Astrocyte (in vitro differentiated cells and primary cell): Measurements from ENCODE around the gene COL5A2. TPM values are rescaled to one million over a fixed set of nuclear protein-coding genes. Genes with fewer than 3 reads are reported as not detected.
A peak's percentile ranks its signal among the peaks of the same experiment; 100 is the strongest.

Experiments used
- DNase-seq: peaks from one replicate; pipeline ENCODE4 v3.0.0-alpha.2; 2010; ENCODE audit warnings: low read depth
- FAIRE-seq: peaks from 2 replicates; lab custom pipeline; 2011; peaks lifted over from hg19 to GRCh38; lab: Jason Lieb, UNC
- H2AFZ ChIP-seq: 2 replicates; pipeline ENCODE4 v1.6.0; 2012; ENCODE audit warnings: low read depth, low read length, inconsistent platforms
- H3K27ac ChIP-seq: 2 replicates; pipeline ENCODE4 v1.5.1; 2011; ENCODE audit warnings: low read depth, low read length, inconsistent platforms
- H3K27me3 ChIP-seq: 2 replicates; pipeline ENCODE4 v1.6.0; 2011; ENCODE audit warnings: low read length, inconsistent platforms; ENCODE audit not compliant: insufficient read depth
- H3K36me3 ChIP-seq: 2 replicates; pipeline ENCODE4 v1.5.1; 2011; ENCODE audit warnings: low read length, inconsistent platforms; ENCODE audit not compliant: insufficient read depth
- H3K4me1 ChIP-seq: 2 replicates; pipeline ENCODE4 v1.5.1; 2011; ENCODE audit warnings: low read length, inconsistent platforms; ENCODE audit not compliant: insufficient read depth
- H3K4me2 ChIP-seq: 2 replicates; pipeline ENCODE4 v1.6.0; 2012; ENCODE audit warnings: low read length, inconsistent platforms
- H3K4me3 ChIP-seq: 2 replicates; pipeline ENCODE4 v1.5.1; 2011; ENCODE audit warnings: low read depth, mild to moderate bottlenecking, low read length, inconsistent platforms; ENCODE audit not compliant: insufficient read depth
- H3K79me2 ChIP-seq: 2 replicates; pipeline ENCODE4 v1.6.0; 2012; ENCODE audit warnings: mild to moderate bottlenecking, low read length, inconsistent platforms; ENCODE audit not compliant: insufficient read depth
- H3K9ac ChIP-seq: 2 replicates; pipeline ENCODE4 v1.6.0; 2012; ENCODE audit warnings: mild to moderate bottlenecking, low read length, inconsistent platforms
- H3K9me3 ChIP-seq: 2 replicates; pipeline ENCODE4 v1.5.1; 2012; ENCODE audit warnings: low read depth, mild to moderate bottlenecking, low read length, inconsistent platforms; ENCODE audit not compliant: insufficient read depth
- H4K20me1 ChIP-seq: 2 replicates; pipeline ENCODE4 v1.6.0; 2012; ENCODE audit warnings: low read length, inconsistent platforms; ENCODE audit not compliant: insufficient read depth
- H3K27ac Mint-ChIP-seq: one replicate; pipeline ENCODE4 v1.8.0; 2021; ENCODE audit warnings: mild to moderate bottlenecking, mixed read lengths; ENCODE audit not compliant: unreplicated experiment
- H3K27me3 Mint-ChIP-seq: one replicate; pipeline ENCODE4 v1.8.0; 2021; ENCODE audit warnings: low read depth, mixed read lengths; ENCODE audit not compliant: unreplicated experiment
- H3K36me3 Mint-ChIP-seq: one replicate; pipeline ENCODE4 v1.8.0; 2021; ENCODE audit warnings: low read depth, mixed read lengths; ENCODE audit not compliant: unreplicated experiment
- H3K4me1 Mint-ChIP-seq: one replicate; pipeline ENCODE4 v1.8.0; 2021; ENCODE audit warnings: low read depth, mixed read lengths; ENCODE audit not compliant: unreplicated experiment
- H3K4me3 Mint-ChIP-seq: one replicate; pipeline ENCODE4 v1.8.0; 2021; ENCODE audit warnings: mild to moderate bottlenecking, moderate library complexity, mixed read lengths; ENCODE audit not compliant: unreplicated experiment
- H3K9me3 Mint-ChIP-seq: one replicate; pipeline ENCODE4 v1.8.0; 2021; ENCODE audit warnings: mild to moderate bottlenecking, mixed read lengths; ENCODE audit not compliant: unreplicated experiment
- EZH2 ChIP-seq: IDR thresholded peaks from 2 replicates; pipeline ENCODE4 v1.6.1; 2012; ENCODE audit warnings: mild to moderate bottlenecking, low read length, inconsistent platforms; ENCODE audit not compliant: insufficient read depth
- total RNA-seq: library from RNA; stranded (reverse); gene quantifications from 2 replicates; pipeline ENCODE4 v1.2.1, GENCODE V29; 2021
- TF ChIP-seq, protein P1 (sequence below): IDR thresholded peaks from 2 replicates; pipeline ENCODE4 v1.5.1; 2011; ENCODE audit warnings: low read depth, mild to moderate bottlenecking, inconsistent platforms, low read length, moderate library complexity; ENCODE audit not compliant: insufficient read depth

Gene COL5A2
- total RNA-seq, 1 donor from 2014 or later: 429 TPM

DNA sequence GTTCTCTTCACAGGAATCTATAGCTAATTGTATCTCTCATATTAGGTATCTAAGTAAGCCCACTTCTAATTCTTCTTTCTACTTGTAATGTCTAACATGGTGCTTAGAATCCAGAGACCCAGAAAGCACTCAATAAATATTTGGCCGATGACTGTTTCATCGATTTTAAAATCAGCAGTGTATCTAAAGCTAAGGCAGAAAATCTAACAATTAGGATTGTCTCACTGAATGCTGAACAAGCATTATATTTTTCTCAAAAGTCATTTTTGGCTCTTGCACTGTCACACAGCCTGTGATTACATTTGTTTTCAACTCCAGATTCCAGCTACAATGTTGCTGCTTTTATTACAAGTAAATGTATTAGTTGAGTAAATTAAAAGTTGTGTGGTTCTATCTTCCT lies 20.3 kb downstream of the COL5A2 start:
- H3K36me3 Mint-ChIP-seq: peaks cover 11% of the 10 kb centered on the region
- H3K27me3 Mint-ChIP-seq: no peaks in the 10 kb centered on the region
- Histone ChIP-seq H3K27ac (no peak overlapping the region), H3K9me3 (no peaks in the 10 kb centered on the region), H4K20me1 (peaks cover 27% of the 10 kb centered on the region), H3K9ac (no peak overlapping the region), H3K36me3 (no peaks in the 10 kb centered on the region), H3K4me1 (peaks cover 29% of the 10 kb centered on the region), H3K4me3 (no peak overlapping the region), H3K4me2 (no peak overlapping the region), H2AFZ (no peak overlapping the region), H3K79me2 (peaks cover 98% of the 10 kb centered on the region), H3K27me3 (no peaks in the 10 kb centered on the region)
- no peak overlapping the region for H3K27ac Mint-ChIP-seq
- H3K9me3 Mint-ChIP-seq: no peaks in the 10 kb centered on the region
- DNase-seq: no peak
- peaks cover 50% of the 10 kb centered on the region for H3K4me1 Mint-ChIP-seq
- no peak for TF ChIP-seq EZH2
- H3K4me3 Mint-ChIP-seq: peak overlapping the region; percentile 4
- no peak for FAIRE-seq

DNA sequence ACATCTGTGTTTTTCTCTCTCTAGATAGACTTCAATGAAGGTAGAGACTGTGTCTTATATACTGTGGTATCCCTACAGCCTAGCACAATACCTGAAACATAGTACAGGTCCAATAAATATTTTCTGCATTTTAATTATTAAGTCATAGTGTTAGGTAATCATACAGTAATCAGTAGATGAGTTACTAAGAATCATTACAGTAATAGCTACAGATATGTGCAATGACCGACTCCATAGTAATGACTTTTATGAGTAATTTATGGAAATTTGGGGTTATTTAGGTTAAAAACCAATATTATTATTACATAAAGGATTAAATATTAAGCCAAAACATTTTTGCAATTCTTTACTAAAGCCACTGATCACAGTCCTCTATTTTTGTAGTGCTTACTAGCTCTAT lies 21.6 kb downstream of the COL5A2 start:
- Histone ChIP-seq H3K27me3 (no peaks in the 10 kb centered on the region), H3K9ac (no peak overlapping the region), H3K9me3 (no peaks in the 10 kb centered on the region), H3K27ac (peak overlapping the region; percentile 9), H4K20me1 (peaks cover 28% of the 10 kb centered on the region), H3K4me1 (peaks cover 22% of the 10 kb centered on the region), H3K79me2 (peaks cover 99% of the 10 kb centered on the region), H3K4me2 (no peak overlapping the region), H2AFZ (no peak overlapping the region), H3K36me3 (no peaks in the 10 kb centered on the region), H3K4me3 (no peak overlapping the region)
- H3K27me3 Mint-ChIP-seq: no peaks in the 10 kb centered on the region
- H3K27ac Mint-ChIP-seq: no peak overlapping the region
- peaks cover 44% of the 10 kb centered on the region for H3K4me1 Mint-ChIP-seq
- H3K4me3 Mint-ChIP-seq: no peak overlapping the region
- no peaks in the 10 kb centered on the region for H3K9me3 Mint-ChIP-seq
- DNase-seq (no peak), FAIRE-seq (no peak)
- H3K36me3 Mint-ChIP-seq: peaks cover 14% of the 10 kb centered on the region
- no peak for TF ChIP-seq EZH2
- TF ChIP-seq, protein P1, sequence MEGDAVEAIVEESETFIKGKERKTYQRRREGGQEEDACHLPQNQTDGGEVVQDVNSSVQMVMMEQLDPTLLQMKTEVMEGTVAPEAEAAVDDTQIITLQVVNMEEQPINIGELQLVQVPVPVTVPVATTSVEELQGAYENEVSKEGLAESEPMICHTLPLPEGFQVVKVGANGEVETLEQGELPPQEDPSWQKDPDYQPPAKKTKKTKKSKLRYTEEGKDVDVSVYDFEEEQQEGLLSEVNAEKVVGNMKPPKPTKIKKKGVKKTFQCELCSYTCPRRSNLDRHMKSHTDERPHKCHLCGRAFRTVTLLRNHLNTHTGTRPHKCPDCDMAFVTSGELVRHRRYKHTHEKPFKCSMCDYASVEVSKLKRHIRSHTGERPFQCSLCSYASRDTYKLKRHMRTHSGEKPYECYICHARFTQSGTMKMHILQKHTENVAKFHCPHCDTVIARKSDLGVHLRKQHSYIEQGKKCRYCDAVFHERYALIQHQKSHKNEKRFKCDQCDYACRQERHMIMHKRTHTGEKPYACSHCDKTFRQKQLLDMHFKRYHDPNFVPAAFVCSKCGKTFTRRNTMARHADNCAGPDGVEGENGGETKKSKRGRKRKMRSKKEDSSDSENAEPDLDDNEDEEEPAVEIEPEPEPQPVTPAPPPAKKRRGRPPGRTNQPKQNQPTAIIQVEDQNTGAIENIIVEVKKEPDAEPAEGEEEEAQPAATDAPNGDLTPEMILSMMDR: no peak

DNA sequence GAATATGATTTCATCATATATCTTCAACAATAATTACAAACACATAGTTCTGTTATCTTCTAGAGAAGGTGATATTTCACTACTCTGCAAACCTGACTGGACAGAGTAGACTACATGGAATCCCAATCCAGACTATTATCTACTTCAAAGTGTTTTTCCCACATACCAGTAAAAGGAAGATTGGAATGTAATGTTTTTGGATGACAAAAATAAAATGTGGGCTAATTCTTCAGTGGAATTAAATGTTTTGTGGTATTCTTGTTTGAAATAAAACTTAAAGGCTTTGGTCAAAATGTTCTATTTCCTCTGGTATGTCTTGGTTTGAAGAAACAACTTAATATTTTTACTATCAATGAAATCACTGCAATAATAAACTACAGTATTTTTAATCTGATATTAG lies 22.1 kb downstream of the COL5A2 start:
- H3K27ac Mint-ChIP-seq: no peak overlapping the region

More for the DNA sequence above, 22.1 kb downstream of the COL5A2 start:
- H3K36me3 ChIP-seq: no peaks in the 10 kb centered on the region
- peak overlapping the region; percentile 9 for H3K27ac ChIP-seq
- no peak for TF ChIP-seq EZH2
- TF ChIP-seq, protein P1: no peak
- no peak overlapping the region for H3K9ac ChIP-seq
- no peak overlapping the region for H2AFZ ChIP-seq
- H3K36me3 Mint-ChIP-seq: peaks cover 14% of the 10 kb centered on the region
- H3K9me3 ChIP-seq: no peaks in the 10 kb centered on the region
- peak overlapping the region; percentile 34 for H3K4me2 ChIP-seq
- H3K4me1 ChIP-seq: peaks cover 21% of the 10 kb centered on the region
- H4K20me1 ChIP-seq: peaks cover 32% of the 10 kb centered on the region
- H3K27me3 Mint-ChIP-seq: no peaks in the 10 kb centered on the region
- FAIRE-seq (peak; percentile 17), DNase-seq (peak; percentile 80)
- H3K9me3 Mint-ChIP-seq: no peaks in the 10 kb centered on the region
- no peaks in the 10 kb centered on the region for H3K27me3 ChIP-seq
- H3K4me1 Mint-ChIP-seq: peaks cover 43% of the 10 kb centered on the region
- peaks cover 99% of the 10 kb centered on the region for H3K79me2 ChIP-seq
- no peak overlapping the region for H3K4me3 Mint-ChIP-seq
- H3K4me3 ChIP-seq: no peak overlapping the region
